C4-2B (cell line): ENCODE data around the gene TAS1R3.

Experiments
- ZFX ChIP-seq: fragments of 450-650 bp; IDR thresholded peaks from 2 replicates; pipeline ENCODE4 v1.6.1; 2017
- TF ChIP-seq, protein P1 (sequence below): fragments of 450-650 bp; conservative IDR thresholded peaks from 2 replicates; pipeline ENCODE4 v1.5.1; 2017; ENCODE audit warnings: mild to moderate bottlenecking

- TF ChIP-seq, protein P1, sequence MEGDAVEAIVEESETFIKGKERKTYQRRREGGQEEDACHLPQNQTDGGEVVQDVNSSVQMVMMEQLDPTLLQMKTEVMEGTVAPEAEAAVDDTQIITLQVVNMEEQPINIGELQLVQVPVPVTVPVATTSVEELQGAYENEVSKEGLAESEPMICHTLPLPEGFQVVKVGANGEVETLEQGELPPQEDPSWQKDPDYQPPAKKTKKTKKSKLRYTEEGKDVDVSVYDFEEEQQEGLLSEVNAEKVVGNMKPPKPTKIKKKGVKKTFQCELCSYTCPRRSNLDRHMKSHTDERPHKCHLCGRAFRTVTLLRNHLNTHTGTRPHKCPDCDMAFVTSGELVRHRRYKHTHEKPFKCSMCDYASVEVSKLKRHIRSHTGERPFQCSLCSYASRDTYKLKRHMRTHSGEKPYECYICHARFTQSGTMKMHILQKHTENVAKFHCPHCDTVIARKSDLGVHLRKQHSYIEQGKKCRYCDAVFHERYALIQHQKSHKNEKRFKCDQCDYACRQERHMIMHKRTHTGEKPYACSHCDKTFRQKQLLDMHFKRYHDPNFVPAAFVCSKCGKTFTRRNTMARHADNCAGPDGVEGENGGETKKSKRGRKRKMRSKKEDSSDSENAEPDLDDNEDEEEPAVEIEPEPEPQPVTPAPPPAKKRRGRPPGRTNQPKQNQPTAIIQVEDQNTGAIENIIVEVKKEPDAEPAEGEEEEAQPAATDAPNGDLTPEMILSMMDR = no peak
- no peak for TF ChIP-seq ZFX
These were observed 25.6 kb upstream of the TAS1R3 start for GRCh38 chr1:1305300-1306069.
